Caki2 (cell line): ENCODE measurements around the gene GPR85. TPM values are rescaled to one million over a fixed set of nuclear protein-coding genes. Genes with fewer than 3 reads are reported as not detected.
"Not testable (repeated sequence)": the region's sequence is repeated elsewhere in the genome, so short reads cannot be mapped to it uniquely, and the experiment has no call there.

Source experiments
- DNase-seq: peaks from one replicate; pipeline ENCODE4 v3.0.0-alpha.2; 2015; ENCODE audit warnings: low read depth
- in situ Hi-C: cut with HindIII; loops from 2 replicates; pipeline ENCODE4 v1.10.0; 2016; ENCODE audit warnings: low sequenced_read_pairs, low pct_unique_long_range_greater_than_20kb, mixed read lengths
- total RNA-seq: library from RNA; depleted of rRNA; stranded (reverse); fragments of >200 nt; shearing (Covaris generic); gene quantifications from 2 replicates; pipeline ENCODE4 v1.2.3, GENCODE V29; 2014; ENCODE audit warnings: low replicate concordance; rRNA removed

Gene GPR85, protein sequence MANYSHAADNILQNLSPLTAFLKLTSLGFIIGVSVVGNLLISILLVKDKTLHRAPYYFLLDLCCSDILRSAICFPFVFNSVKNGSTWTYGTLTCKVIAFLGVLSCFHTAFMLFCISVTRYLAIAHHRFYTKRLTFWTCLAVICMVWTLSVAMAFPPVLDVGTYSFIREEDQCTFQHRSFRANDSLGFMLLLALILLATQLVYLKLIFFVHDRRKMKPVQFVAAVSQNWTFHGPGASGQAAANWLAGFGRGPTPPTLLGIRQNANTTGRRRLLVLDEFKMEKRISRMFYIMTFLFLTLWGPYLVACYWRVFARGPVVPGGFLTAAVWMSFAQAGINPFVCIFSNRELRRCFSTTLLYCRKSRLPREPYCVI
- not detected in 2 replicates for total RNA-seq

DNA sequence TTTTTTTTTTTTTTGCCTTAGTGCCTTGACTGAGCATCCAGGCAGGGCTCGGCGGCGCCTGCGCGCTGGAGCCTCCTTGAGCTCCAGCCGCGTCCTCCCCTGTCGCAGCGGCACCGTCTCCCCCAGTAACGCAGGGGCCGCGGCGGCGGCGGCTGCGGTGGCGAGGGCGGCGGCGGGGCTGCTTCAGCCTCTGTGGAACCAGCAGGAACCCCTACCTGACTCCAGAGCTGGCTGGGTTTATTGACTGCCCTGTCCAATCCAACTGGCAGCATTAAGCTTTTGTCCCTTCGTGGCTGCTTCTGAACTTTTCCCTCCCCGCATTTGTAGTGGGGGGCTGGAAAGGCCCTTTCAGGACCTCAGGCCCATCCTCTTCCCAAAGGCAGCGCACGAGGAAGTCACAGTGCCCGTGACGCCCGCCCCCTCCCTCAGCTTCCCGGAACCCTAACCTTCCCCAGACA lies at the start of gene GPR85:
GPR85 (minus strand) TSS at position 397 of the 458 bp plus-strand sequence. CDS start 2,106 bp downstream, outside the sequence.
- peak; percentile 52 for DNase-seq
- in situ Hi-C loops = no loop called here

DNA sequence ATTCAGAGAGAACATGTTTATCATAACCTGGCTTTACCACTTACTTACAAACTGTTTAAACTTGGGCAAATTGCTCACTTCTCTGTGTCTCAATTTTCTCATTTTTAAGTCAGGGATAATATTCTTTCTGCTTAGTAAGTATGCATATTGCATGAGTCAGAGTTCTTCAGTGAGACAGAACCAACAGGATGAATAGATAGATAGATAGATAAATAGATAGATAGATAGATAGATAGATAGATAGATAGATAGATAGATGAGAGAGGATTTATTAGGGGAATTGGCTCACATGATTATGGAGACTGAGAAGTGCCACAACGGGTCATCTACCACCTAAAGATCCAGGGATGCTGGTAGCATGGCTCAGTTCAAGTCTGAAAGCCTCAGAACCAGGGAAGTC lies 47.4 kb upstream of the GPR85 start:
- in situ Hi-C loops = no loop called here
- no peak for DNase-seq

DNA sequence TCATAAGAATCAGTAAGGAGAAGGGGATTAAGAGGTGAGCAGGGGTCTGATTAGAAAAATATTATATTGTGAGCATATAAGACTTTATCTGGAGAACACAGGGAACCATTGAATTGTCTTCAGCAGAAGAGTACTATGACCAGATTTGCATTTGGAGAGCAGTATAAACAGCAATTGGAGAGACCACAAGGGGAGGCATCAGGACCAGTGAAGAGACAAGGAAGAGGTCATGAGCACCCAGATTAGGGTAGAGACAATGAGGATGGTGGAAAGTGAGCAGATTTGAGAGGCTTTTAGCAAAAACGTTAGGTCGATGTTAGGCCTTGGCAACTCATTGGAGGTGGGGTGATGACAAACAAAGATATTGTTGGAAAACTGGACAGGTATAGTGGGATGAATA lies 44.7 kb upstream of the GPR85 start:
- in situ Hi-C loops = no loop called here
- DNase-seq = no peak

DNA sequence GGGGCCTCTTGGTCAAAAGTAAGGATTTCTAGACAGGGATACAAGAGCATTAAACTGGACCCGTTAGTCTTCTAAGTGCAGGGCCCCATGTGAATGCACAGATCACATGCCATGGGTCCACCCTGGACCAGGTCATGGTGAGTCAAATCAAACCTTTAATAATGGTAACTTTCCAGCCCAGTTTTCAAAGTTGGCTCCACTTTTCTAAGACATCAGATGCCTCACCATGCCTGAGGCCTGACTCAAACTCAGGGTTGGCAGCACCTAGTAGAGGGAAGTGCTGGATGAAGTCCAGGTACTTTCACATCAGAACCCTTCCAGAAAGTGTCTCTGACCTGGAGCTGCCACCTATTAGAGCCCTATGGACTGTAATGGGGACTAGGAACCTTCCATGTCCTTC lies 41.4 kb upstream of the GPR85 start:
- no peak for DNase-seq
- in situ Hi-C loops = no loop called here

DNA sequence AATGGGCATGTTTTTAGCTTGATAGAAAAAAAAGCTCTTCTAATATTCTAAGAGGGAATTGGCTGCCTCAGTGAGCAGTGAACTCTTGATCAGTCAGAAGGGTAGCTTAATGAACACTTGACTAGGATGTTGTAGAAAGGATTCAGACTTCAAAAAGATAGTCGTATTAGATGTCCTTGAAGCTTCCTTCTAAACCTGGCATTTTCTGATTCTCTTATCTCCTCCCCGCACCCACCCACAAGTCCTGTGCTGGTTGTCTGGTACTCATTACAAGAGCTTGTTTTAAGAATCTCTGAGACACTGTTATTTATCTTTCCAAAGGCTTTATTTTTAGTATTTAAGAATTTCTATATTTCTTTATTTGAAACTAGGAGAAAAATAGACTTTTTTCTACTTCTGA lies 39.1 kb upstream of the GPR85 start:
- in situ Hi-C loops = no loop called here
- DNase-seq = no peak

DNA sequence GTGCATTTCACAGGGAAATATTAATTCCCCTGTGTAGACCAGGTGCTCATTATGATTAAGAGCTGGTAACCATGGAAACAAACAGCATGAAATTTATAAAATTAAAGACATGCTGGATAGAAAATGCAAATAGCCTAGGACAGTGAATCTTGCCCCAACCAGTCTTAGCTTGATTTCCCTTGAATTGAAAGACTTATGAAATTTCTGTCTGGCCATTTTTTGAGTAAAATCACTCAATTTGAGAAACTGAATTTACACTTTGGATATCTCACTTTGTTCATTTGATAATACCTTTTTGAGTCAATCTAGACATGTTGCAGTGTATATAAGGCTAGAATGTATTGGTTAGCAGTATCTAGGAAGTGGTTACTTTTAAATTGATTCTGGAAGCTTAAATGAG lies 36.1 kb upstream of the GPR85 start:
- in situ Hi-C loops = no loop called here

DNA sequence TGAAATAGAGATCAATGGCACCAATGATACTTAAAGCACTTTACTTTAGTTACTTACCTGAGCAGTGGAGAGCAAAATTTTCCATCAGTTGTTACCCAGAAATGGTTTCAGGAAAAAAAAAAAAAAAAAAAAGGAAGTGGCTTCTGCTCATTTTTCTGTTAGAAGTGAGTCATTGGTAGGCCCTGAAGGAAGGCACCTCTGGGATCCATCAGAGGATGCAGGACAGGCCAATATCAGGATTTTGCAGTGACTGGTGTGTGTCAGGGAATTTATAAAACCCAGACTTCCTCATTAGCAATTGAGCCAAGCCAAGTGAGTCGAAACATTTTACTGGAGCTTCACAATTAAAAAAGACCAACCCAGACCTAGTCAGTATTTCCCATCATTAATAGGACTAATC lies 34.0 kb upstream of the GPR85 start:
- in situ Hi-C loops = no loop called here
- DNase-seq = no peak

More for the DNA sequence above, 36.1 kb upstream of the GPR85 start:
- DNase-seq = no peak

DNA sequence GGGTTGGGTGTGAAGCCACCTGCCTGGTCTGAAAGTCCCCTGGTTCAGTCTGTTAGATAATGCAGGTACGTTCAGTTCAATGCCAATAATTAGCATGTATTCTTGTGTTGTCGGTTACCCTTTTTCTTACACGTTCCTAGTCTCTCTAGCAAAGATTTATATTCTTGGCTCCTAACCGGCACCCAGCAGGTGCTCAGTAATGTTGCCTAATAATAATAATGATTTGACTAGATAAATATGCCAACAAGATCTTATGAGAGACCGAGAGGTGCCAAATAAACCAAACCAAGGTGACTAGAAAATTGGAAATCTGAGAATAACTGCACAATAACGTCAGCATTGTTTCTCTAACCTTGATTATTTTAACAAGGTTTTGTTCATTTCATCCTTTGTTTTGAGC lies 32.8 kb upstream of the GPR85 start:
- in situ Hi-C loops = no loop called here
- no peak for DNase-seq

DNA sequence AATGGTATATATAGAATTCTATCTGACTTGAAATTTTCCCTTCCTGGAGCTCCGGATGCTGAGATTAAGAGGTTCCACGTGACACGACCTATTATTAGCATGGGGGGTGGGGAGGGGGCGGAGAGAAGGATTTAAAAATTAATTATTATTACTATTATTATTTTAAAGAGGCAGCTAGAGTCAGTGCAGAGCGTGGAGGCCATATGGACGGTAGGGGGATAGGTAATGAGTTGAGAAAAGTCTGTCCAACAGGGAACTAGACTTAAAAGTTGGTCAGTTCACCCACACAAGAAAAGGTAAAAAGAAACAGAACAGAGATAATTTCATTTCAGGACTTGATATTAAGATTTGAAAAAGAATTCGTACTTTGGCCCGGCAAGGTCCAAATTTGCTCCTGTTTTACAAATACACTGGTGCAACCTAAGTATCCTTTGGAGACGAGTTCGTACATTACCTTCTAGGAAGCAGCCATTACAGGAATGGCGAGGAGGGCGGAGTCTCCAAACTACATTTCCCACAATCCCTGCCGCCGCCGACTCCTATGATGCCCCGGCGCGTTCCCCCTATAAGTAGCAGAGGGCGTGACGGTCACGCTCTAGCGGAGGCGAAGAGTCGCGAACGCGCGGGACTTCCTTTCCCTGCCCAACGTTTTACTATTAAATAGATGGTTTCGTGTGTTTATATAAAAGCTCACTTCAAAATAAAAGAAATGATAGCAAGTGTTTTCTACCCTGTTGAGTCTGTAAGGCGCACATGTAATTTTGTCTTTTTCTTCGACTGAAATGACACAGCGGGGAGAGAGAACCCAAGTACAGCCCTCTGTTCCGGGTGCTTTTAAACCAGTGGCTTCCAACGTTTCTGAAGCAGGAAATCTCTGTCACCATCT lies 31.7 kb upstream of the GPR85 start, which contains the start of gene SMIM30:
SMIM30 (minus strand) TSS at position 481 of the 886 bp plus-strand sequence. CDS start 976 bp downstream, outside the sequence.
- in situ Hi-C loops = no loop called here
- peak; percentile 82 for DNase-seq

DNA sequence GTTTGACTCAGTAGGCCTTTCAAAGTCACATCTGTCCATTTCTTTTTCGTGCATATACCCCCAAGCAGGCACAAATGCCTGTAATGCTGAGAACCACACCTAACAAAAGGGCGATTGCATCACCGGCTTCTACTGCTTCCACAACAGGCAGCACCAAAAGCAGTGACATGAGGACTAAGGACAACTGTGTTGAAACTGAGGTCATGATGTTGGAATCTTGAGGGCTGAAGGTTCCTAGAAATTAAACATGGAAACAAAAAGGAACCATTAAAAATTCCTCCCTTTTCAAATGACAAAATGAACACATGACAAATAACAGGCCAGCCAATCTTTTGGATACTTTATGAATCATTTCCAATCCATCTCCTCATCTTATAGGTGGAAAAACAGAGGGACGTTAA lies 30.7 kb upstream of the GPR85 start:
- DNase-seq, in situ Hi-C loops: not testable (repeated sequence)

DNA sequence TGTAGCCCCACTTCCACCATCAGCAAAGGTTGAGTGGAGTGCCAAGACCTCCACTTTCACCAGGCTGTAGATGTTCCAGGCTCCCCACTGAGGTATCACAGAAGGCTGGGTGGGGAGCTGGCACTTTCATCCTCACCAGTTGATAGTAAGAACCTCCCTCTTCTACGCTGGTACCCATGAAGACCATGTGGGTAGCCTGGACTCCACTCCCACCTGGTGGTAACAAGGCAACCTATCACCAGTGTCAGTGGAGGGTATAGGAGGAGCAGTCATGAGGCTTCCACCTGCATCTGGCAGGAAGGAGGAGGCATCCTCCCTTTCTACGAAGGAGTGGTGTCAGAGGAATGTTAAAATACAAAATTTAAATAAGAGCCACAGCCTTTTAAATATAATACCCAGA lies 27.3 kb upstream of the GPR85 start:
- in situ Hi-C loops = no loop called here
- DNase-seq = no peak

DNA sequence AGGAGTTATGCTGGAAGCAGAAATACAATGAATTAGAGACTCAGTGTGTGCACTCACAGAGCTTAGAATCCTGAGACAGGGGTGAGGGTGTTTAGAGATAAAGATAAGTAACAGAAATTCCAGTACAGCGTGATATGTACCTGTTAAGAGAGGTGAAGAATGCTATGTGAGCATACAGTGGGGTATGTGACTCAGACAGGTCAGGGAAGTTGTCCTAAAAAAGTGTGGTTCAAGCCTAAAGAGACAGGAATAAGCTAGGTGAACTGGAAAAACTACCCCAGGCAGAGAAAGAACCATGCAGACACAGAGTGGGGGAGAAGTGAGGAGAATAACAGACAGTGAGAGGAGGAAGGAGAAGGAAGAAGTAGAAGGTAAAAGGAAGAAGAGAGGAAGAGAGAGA lies 23.1 kb upstream of the GPR85 start:
- in situ Hi-C loops = no loop called here
- no peak for DNase-seq

DNA sequence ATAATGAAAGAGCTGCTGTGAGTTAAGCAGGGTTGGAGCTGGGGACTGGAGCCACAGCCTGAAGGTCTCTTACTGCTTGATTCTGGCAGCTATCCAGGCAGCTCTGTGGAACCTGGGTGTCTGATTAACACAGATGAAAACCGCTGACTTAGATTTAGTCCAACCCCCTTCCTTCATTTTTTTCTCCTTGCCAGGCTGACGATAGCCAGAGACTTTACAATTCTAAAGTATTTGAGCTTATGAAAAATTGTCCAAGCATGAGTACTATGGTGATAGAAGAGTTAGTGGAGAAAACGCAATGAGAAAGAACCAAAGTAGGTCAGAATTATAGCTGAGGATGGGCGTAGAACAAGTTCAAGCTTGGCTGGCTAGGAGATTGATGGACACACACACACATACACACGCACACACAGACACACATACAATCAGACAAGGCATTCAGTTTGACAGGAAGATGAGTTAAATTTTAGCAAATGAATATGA lies 13.5 kb upstream of the GPR85 start:
- peak; percentile 61 for DNase-seq
- in situ Hi-C loops = no loop called here

DNA sequence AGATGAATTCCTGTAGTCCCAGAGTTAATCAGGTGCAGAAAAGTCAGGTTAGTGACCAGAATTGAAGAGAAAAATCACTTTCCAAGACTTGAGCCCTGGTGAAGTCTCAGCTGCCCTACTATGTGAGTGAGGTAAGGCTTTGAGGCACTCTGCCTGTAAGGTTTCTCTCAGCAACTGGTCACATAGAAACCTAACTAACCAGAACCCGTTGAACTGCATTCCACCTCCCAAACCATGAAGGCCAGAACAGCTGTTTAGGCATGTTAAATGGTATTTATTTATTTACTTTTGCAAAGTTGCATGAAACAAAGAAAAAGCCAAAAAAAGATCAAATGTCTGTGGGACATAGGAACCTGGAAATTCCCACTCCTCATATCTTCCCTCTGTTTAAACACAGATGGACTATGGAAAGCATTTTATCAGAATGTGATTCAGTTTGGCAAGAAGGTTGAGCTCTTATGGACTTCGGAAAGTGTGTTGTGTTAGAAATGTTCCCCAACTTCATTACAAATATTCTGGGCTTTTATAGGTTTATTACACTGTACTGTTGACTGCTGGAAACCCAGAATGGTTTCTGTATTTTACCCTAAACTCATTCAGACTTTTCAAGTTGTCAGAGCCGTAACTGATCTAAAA lies 12.8 kb upstream of the GPR85 start:
- in situ Hi-C loops = no loop called here
- no peak for DNase-seq

DNA sequence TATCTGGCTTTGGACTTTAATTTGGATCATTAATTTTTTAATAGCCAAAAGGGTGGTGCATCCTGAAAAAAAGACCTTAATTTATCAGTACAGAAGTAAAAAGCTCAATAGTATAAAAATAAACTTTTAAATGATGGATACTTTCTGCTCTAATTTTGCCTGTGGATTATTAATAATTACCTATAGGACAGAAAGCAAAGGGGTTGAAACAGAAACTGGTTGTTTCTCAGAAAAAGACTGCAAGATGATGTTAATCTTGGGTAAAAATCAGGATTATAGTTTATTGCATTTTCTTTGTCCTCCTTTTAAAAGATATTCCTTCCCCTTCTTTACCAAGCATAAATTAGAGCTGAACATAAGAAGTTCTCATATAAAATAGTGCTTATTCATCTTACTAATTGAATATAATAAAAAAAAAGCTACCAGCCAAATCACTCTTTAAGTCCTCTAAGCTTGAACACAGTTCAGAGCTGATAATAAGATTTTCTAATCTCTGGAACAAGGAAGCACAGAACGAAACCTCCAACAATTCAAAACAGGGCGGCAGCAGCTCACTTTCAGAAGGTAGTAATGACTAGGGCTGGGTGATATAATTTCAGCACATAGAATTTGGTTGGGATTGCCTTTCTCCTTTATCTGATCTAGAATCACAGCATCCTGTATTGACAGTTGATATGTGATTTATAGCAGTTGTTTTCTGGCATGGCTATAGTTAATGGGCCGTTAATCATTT lies 8.1 kb upstream of the GPR85 start:
- DNase-seq = no peak
- in situ Hi-C loops = no loop called here

DNA sequence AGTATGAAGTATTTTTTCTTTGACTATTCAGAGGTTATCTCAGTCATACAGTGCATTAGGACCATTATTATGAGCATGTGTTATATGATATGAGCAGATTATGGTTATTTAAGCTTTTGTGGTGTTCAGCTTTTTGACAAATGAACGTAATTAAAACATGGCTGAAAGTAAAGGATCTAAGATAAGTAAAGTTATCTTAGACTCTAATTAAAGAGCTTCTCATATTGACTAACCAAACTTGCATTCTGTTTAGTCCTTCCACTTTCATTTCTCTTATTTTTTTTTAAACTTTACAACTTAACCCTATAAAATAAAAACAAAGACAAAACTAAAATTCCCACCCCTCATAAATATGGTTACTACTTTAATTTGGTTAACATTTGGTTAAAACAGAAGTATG lies 6.9 kb upstream of the GPR85 start:
- in situ Hi-C loops = no loop called here
- DNase-seq = no peak

DNA sequence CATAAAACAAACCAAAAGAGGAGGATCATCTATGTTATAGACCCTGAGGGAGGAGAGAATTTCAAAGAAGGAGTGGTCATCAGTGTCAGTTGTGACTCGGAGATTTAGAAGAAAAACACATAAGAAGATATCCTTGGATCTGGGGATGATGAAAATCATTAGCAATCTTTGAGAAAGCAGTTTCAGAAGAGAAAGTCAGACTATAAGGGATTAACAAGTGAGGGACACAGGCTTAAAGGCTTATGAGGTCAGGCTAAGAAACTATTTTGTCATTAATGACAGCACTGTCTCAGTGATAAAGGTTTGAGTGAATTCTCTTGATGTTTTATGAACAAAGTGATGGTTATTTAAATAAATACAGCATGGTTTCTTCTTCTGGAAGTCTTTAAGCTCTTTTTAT lies 6.1 kb upstream of the GPR85 start:
- no peak for DNase-seq
- in situ Hi-C loops = no loop called here
